IMR-90 (cell line): ENCODE data around the gene PAK5. TPM values are rescaled to one million over a fixed set of nuclear protein-coding genes. Genes with fewer than 3 reads are reported as not detected.

Experiments used
- ATAC-seq: fragments of 200-7000 bp; cut with Tn5 transposase; 2 replicates; pipeline ENCODE4 v1.9.1; 2020; ENCODE audit warnings: low read depth, mild to moderate bottlenecking, moderate library complexity
- BruUV-seq: library from RNA; stranded (reverse); fragments of 400-500 nt; replicated peaks from 2 replicates; lab custom pipeline; 2021; lab: Mats Ljungman, UMichigan
- CTCF ChIA-PET: fragments of 300-600 bp; formaldehyde crosslinking; extraction: SDS; loops from one replicate; lab custom pipeline; 2021; ENCODE audit warnings: antibody characterized with exemption; lab: Yijun Ruan, JAX
- POLR2A ChIA-PET: fragments of 300-600 bp; sonication (Branson Sonifier 250); formaldehyde crosslinking; loops from one replicate; lab custom pipeline; 2022; ENCODE audit warnings: antibody characterized with exemption; ENCODE audit not compliant: unreplicated experiment; lab: Charles Lee
- DNase-seq: peaks from one replicate; pipeline ENCODE4 v3.0.0; 2013
- H2AFZ ChIP-seq: replicated peaks from 2 replicates; pipeline ENCODE3; 2013; ENCODE audit warnings: low read length, mild to moderate bottlenecking; ENCODE audit not compliant: poor library complexity
- H2AK5ac ChIP-seq: 2 replicates; pipeline ENCODE4 v1.6.1; 2013; ENCODE audit warnings: low read depth, low read length, inconsistent platforms
- H2AK9ac ChIP-seq: replicated peaks from 2 replicates; pipeline ENCODE3; 2013; ENCODE audit warnings: mild to moderate bottlenecking, low read depth, low read length, moderate library complexity; ENCODE audit not compliant: poor library complexity
- H2BK120ac ChIP-seq: 2 replicates; pipeline ENCODE4 v1.6.1; 2013; ENCODE audit warnings: low read depth, low read length, inconsistent platforms
- H2BK15ac ChIP-seq: 3 replicates; pipeline ENCODE4 v1.6.1; 2013; ENCODE audit warnings: low read depth, low read length, inconsistent platforms
- H2BK20ac ChIP-seq: 2 replicates; pipeline ENCODE4 v1.6.1; 2013; ENCODE audit warnings: low read depth, mild to moderate bottlenecking, inconsistent platforms, low read length, moderate library complexity
- H2BK5ac ChIP-seq: 2 replicates; pipeline ENCODE4 v1.6.1; 2013; ENCODE audit warnings: mild to moderate bottlenecking, low read depth, low read length, inconsistent platforms; ENCODE audit not compliant: poor library complexity, severe bottlenecking
- H3K14ac ChIP-seq: replicated peaks from 2 replicates; pipeline ENCODE4 v1.6.1; 2013; ENCODE audit warnings: low read depth, low read length, inconsistent platforms
- H3K18ac ChIP-seq: 2 replicates; pipeline ENCODE4 v1.6.1; 2013; ENCODE audit warnings: low read depth, low read length, control low read depth
- H3K23ac ChIP-seq: 2 replicates; pipeline ENCODE4 v1.6.1; 2013; ENCODE audit warnings: low read depth, low read length, inconsistent platforms
- H3K27ac ChIP-seq: 2 replicates; pipeline ENCODE4 v1.5.1; 2013; ENCODE audit warnings: mild to moderate bottlenecking, control low read depth, low read length; ENCODE audit not compliant: insufficient read depth
- H3K27me3 ChIP-seq: 2 replicates; pipeline ENCODE4 v1.6.1; 2013; ENCODE audit warnings: low read length; ENCODE audit not compliant: control insufficient read depth, insufficient read depth
- H3K36me3 ChIP-seq: 2 replicates; pipeline ENCODE4 v1.6.1; 2013; ENCODE audit warnings: low read length, mixed read lengths; ENCODE audit not compliant: control insufficient read depth, insufficient read depth
- H3K4ac ChIP-seq: 2 replicates; pipeline ENCODE4 v1.6.1; 2013; ENCODE audit warnings: low read depth, low read length, inconsistent platforms
- H3K4me1 ChIP-seq: 2 replicates; pipeline ENCODE4 v1.6.1; 2013; ENCODE audit warnings: low read length, mixed read lengths; ENCODE audit not compliant: control insufficient read depth, insufficient read depth
- H3K4me2 ChIP-seq: 2 replicates; pipeline ENCODE4 v1.6.1; 2013; ENCODE audit warnings: low read depth, mild to moderate bottlenecking, control low read depth, low read length, moderate library complexity
- H3K4me3 ChIP-seq: 2 replicates; pipeline ENCODE4 v1.5.1; 2013; ENCODE audit warnings: low read depth, mild to moderate bottlenecking, control low read depth, low read length, moderate library complexity; ENCODE audit not compliant: insufficient read depth
- H3K56ac ChIP-seq: 2 replicates; pipeline ENCODE4 v1.6.1; 2013; ENCODE audit warnings: low read length, inconsistent platforms; ENCODE audit not compliant: insufficient read depth; ENCODE audit errors: extremely low read depth
- H3K79me1 ChIP-seq, 2 experiments: 2 replicates each; pipeline ENCODE4 v1.6.1; 2013; ENCODE audit warnings: low read length in 2 of 2, inconsistent platforms in 1 of 2, low read depth in 1 of 2
- H3K9ac ChIP-seq: 2 replicates; pipeline ENCODE4 v1.6.1; 2013; ENCODE audit warnings: low read depth, low read length, control low read depth
- H3K9me1 ChIP-seq: 2 replicates; pipeline ENCODE4 v1.6.1; 2013; ENCODE audit warnings: low read length, inconsistent platforms; ENCODE audit not compliant: insufficient read depth
- H3K9me3 ChIP-seq: 2 replicates; pipeline ENCODE4 v1.6.1; 2013; ENCODE audit warnings: low read length; ENCODE audit not compliant: control insufficient read depth, insufficient read depth
- H4K20me1 ChIP-seq: 2 replicates; pipeline ENCODE4 v1.6.1; 2013; ENCODE audit warnings: low read length, inconsistent platforms; ENCODE audit not compliant: insufficient read depth
- H4K5ac ChIP-seq: 2 replicates; pipeline ENCODE4 v1.6.1; 2013; ENCODE audit warnings: mild to moderate bottlenecking, low read depth, low read length, control low read depth
- H4K8ac ChIP-seq, 2 experiments: 2 replicates each; pipeline ENCODE4 v1.6.1; 2013; ENCODE audit warnings: low read depth in 2 of 2, low read length in 2 of 2, control low read depth in 1 of 2, inconsistent platforms in 1 of 2
- H4K91ac ChIP-seq: 2 replicates; pipeline ENCODE4 v1.6.1; 2013; ENCODE audit warnings: low read depth, low read length, inconsistent platforms; ENCODE audit not compliant: insufficient read depth
- BHLHE40 ChIP-seq: fragments of 150-350 bp; IDR thresholded peaks from 2 replicates; pipeline ENCODE4 v1.6.1; 2016; ENCODE audit warnings: mild to moderate bottlenecking, low read depth, low read length
- CEBPB ChIP-seq: IDR thresholded peaks from 2 replicates; pipeline ENCODE4 v1.6.1; 2012; ENCODE audit warnings: low read depth, low read length, improper control_type of control experiment
- CHD1 ChIP-seq: IDR thresholded peaks from 2 replicates; pipeline ENCODE4 v1.6.1; 2012; ENCODE audit warnings: low read depth, low read length, improper control_type of control experiment
- ELK1 ChIP-seq: fragments of 150-350 bp; IDR thresholded peaks from 2 replicates; pipeline ENCODE4 v1.6.1; 2016; ENCODE audit warnings: low read depth, mild to moderate bottlenecking, low read length, moderate library complexity, borderline replicate concordance
- MAFK ChIP-seq: IDR thresholded peaks from 2 replicates; pipeline ENCODE4 v1.6.1; 2012; ENCODE audit warnings: low read depth, low read length, improper control_type of control experiment
- MAZ ChIP-seq: IDR thresholded peaks from 2 replicates; pipeline ENCODE4 v1.6.1; 2012; ENCODE audit warnings: low read depth, mild to moderate bottlenecking, low read length, improper control_type of control experiment, moderate library complexity, borderline replicate concordance
- MXI1 ChIP-seq: IDR thresholded peaks from 2 replicates; pipeline ENCODE4 v1.6.1; 2012; ENCODE audit warnings: low read depth, mild to moderate bottlenecking, low read length, moderate library complexity, borderline replicate concordance
- NFE2L2 ChIP-seq: fragments of 150-350 bp; IDR thresholded peaks from 2 replicates; pipeline ENCODE4 v1.6.1; 2016; ENCODE audit warnings: low read depth, mild to moderate bottlenecking, low read length
- POLR2A ChIP-seq: IDR thresholded peaks from 2 replicates; pipeline ENCODE4 v1.6.1; 2012; ENCODE audit warnings: mild to moderate bottlenecking, low read depth, low read length
- RAD21 ChIP-seq: IDR thresholded peaks from 2 replicates; pipeline ENCODE4 v1.6.1; 2012; ENCODE audit warnings: low read length, improper control_type of control experiment
- RCOR1 ChIP-seq: IDR thresholded peaks from 2 replicates; pipeline ENCODE4 v1.6.1; 2012; ENCODE audit warnings: mild to moderate bottlenecking, low read length, improper control_type of control experiment; ENCODE audit not compliant: insufficient replicate concordance
- RFX5 ChIP-seq: IDR thresholded peaks from 2 replicates; pipeline ENCODE4 v1.8.0; 2012; ENCODE audit warnings: low read depth, mild to moderate bottlenecking, low read length, moderate library complexity
- SMC3 ChIP-seq: fragments of 150-350 bp; IDR thresholded peaks from 2 replicates; pipeline ENCODE4 v1.6.1; 2016; ENCODE audit warnings: low read depth, mild to moderate bottlenecking, antibody characterized with exemption, low read length, moderate library complexity
- WGBS, 2 experiments: methylation state at CpG; one replicate each; pipeline versions ENCODE4 v1.1.5 to v1.1.7; 2013; ENCODE audit warnings: missing lambda C conversion rate in 2 of 2; ENCODE audit not compliant: insufficient read length in 1 of 2; ENCODE audit errors: extremely low coverage in 2 of 2; 5-methylcytosine and 5-hydroxymethylcytosine counted together
- dilution Hi-C: fragments of 300-500 bp; cut with HindIII; formaldehyde crosslinking; loops from one replicate; pipeline ENCODE4 v1.14.3; 2018; ENCODE audit warnings: low sequenced_read_pairs; ENCODE audit not compliant: unreplicated experiment
- in situ Hi-C: fragments of 300-500 bp; cut with MboI; formaldehyde crosslinking; loops from 3 replicates; pipeline ENCODE4 v1.14.3; 2019; ENCODE audit warnings: low sequenced_read_pairs, inconsistent platforms, mixed read lengths
- intact Hi-C: fragments of 100-400 bp; cut with micrococcal nuclease; formaldehyde crosslinking; loops from 2 replicates; pipeline ENCODE4 v1.10.0; 2022
- polyA plus RNA-seq, 3 experiments: library from polyadenylated mRNA; depleted of rRNA; stranded (reverse); fragments of >200 nt; gene quantifications; 2 replicates each; pipeline ENCODE4 v1.2.3, GENCODE V29; 2012; ENCODE audit warnings: low replicate concordance in 1 of 3
- total RNA-seq: library from RNA; depleted of rRNA; stranded (reverse); fragments of >200 nt; gene quantifications from 2 replicates; pipeline ENCODE4 v1.2.3, GENCODE V29; 2012

PAK5 gene
- total and polyA plus RNA-seq, 2 of the 4 experiments (the other 2 are of a cell fraction), result not detected

GRCh38 chr20:9510911-9511310 lies 328.0 kb downstream of the PAK5 start:
- no peaks in the 10 kb centered on the region for H3K36me3 ChIP-seq
- ChIA-PET POLR2A (no interaction called here), CTCF (no interaction called here)
- no peaks in the 10 kb centered on the region for H3K79me1 ChIP-seq
- H2BK20ac ChIP-seq, result no peak overlapping the region
- in situ Hi-C loops, result no loop called here
- TF ChIP-seq MAZ (no peak), RAD21 (no peak), MXI1 (no peak), MAFK (no peak), CHD1 (no peak), RFX5 (no peak), NFE2L2 (no peak), ELK1 (no peak), RCOR1 (no peak), POLR2A (no peak), BHLHE40 (no peak), CEBPB (no peak), SMC3 (no peak)
- no peak overlapping the region for H4K8ac ChIP-seq
- H4K91ac ChIP-seq, result no peak overlapping the region
- ATAC-seq, result no peak
- H2BK5ac ChIP-seq, result no peak overlapping the region
- no peak overlapping the region for H3K4me2 ChIP-seq
- no peak overlapping the region for H3K9ac ChIP-seq
- no CpG with 5 or more reads among the region's 5 CpGs for WGBS, 2 experiments
- intact Hi-C loops, result no loop called here
- no peak overlapping the region for H3K14ac ChIP-seq
- no peak overlapping the region for H2BK15ac ChIP-seq
- no peaks in the 10 kb centered on the region for H3K9me1 ChIP-seq
- DNase-seq, result no peak
- no peak overlapping the region for H2AK9ac ChIP-seq
- no peak overlapping the region for H3K4ac ChIP-seq
- H2AK5ac ChIP-seq, result no peak overlapping the region
- H4K5ac ChIP-seq, result no peak overlapping the region
- H3K27me3 ChIP-seq, result peaks cover 68% of the 10 kb centered on the region
- H4K20me1 ChIP-seq, result no peaks in the 10 kb centered on the region; the same call in 1 of the 2 replicates
- peaks cover 4% of the 10 kb centered on the region; the same call in 1 of the 2 replicates for H3K9me3 ChIP-seq
- no peak overlapping the region for H2AFZ ChIP-seq
- H3K23ac ChIP-seq, result no peak overlapping the region
- H3K4me1 ChIP-seq, result no peaks in the 10 kb centered on the region
- no peak overlapping the region for H3K27ac ChIP-seq
- dilution Hi-C loops, result no loop called here
- no peak overlapping the region for H3K18ac ChIP-seq
- BruUV-seq, result no TSS peak
- H3K56ac ChIP-seq, result no peak overlapping the region
- no peak overlapping the region for H3K4me3 ChIP-seq
- no peak overlapping the region for H2BK120ac ChIP-seq
